ENCODE measurements around the gene HPCAL1.

- no peak for TF ChIP-seq CTCF (IDR thresholded peaks at IDR 0.05)
- TF ChIP-seq POLR2A (IDR thresholded peaks at IDR 0.05): no peak
Observed at GRCh38 chr2:10324095-10324832, 21.6 kb downstream of the HPCAL1 start.

Data from right lobe of liver (tissue), 4 donors.